Mononuclear cell (primary cell): Measurements from ENCODE around the gene UBXN10. TPM values are rescaled to one million over a fixed set of nuclear protein-coding genes. Genes with fewer than 3 reads are reported as not detected.
A peak's percentile ranks its signal among the peaks of the same experiment; 100 is the strongest.

Experiments used
- H3K27me3 ChIP-seq: 2 replicates; pipeline ENCODE4 v1.6.0; 2011; ENCODE audit warnings: low read length, control low read depth; ENCODE audit not compliant: insufficient read depth
- H3K4me1 ChIP-seq: 2 replicates; pipeline ENCODE4 v1.5.1; 2011; ENCODE audit warnings: mild to moderate bottlenecking, low read length, control low read depth; ENCODE audit not compliant: insufficient read depth
- H3K4me3 ChIP-seq: 2 replicates; pipeline ENCODE4 v1.5.1; 2011; ENCODE audit warnings: mild to moderate bottlenecking, low read length, moderate library complexity
- H3K9me3 ChIP-seq: 2 replicates; pipeline ENCODE4 v1.5.1; 2011; ENCODE audit warnings: low read depth, mild to moderate bottlenecking, control low read depth, low read length
- total RNA-seq: library from RNA; depleted of rRNA; stranded (reverse); fragments of >200 nt; gene quantifications from one replicate; pipeline ENCODE4 v1.2.3, GENCODE V29; 2012

Gene UBXN10, protein sequence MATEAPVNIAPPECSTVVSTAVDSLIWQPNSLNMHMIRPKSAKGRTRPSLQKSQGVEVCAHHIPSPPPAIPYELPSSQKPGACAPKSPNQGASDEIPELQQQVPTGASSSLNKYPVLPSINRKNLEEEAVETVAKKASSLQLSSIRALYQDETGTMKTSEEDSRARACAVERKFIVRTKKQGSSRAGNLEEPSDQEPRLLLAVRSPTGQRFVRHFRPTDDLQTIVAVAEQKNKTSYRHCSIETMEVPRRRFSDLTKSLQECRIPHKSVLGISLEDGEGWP
- total RNA-seq = 0.52 TPM

DNA sequence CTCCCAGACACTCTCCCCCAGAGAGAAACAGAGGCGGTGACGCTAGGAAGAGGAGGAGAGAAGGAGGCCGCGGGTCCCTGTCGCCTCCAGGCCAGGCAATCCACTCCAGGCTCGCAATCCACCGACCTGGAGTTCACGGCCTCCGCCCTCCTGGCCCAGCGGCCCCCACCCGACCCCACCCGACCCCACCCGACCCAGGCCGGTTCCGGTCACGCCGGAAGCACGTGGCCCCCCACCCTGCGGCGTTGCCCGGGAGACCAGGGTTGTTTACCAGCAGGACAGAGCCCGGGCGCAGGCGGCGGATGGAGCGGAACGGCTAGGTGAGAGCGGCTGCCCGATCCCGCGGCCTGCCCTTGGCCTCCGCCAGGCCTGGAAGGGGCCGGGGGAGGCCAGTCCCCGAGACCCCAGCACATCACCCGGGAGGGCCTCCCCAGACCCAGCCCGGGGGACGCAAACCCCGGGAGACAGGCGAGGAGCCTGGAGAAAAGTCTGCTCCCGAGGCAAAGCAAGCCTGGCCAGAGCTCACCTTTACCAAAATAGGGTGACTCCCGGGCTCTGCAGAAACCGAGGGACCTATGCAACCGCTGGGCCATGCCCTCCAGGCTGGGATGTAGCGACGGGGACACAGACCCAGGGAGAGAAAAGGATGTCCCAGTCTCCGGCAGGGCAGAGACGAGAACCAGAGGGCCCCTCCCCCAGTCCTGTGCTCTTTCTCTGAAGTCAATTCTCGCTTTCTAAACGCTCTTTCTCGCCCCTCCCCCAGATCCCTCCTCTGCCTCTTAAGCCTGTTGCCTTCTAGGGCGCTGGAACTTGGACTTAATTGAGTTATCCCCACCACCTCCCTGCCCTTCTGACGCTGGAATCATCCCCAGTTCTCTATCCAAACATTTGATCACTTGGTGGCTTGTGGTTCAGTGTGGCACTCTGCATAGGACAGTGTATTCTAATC lies at the start of gene UBXN10, which contains the start of gene PLA2G2C:
Gene UBXN10, plus strand, starts transcription at position 263 of the 949 bp plus-strand sequence. CDS start 4,466 bp downstream, outside the sequence.
Gene PLA2G2C, minus strand, starts transcription at position 685 of the 949 bp plus-strand sequence. CDS start 9,155 bp downstream, outside the sequence.
- Histone ChIP-seq H3K4me3 (peak within 1 kb of the TSS; percentile 32), H3K27me3 (peaks cover 10% of the 10 kb centered on the region), H3K4me1 (peaks cover 37% of the 10 kb centered on the region), H3K9me3 (no peaks in the 10 kb centered on the region)

DNA sequence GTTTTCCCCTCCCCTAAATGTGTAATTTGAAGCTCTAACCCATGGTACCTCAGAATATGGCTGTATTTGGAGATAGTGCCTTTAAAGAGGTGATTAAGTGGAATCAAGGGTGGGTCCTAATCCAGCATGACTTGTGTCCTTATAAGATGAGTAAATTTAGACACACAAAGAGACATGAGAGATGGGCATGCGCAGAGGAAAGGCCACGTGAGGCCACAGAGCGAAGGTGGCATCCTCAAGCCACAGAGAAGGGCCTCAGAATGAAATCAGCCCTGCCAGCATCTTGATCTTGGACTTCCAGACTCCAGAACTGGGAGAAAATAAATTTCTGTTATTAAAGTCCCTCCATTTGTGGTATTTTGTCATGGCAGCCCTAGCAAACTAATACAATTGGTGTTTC lies 49.6 kb upstream of the UBXN10 start:
- no peaks in the 10 kb centered on the region for H3K9me3 ChIP-seq
- H3K27me3 ChIP-seq = no peaks in the 10 kb centered on the region
- no peaks in the 10 kb centered on the region for H3K4me1 ChIP-seq
- H3K4me3 ChIP-seq = no peak overlapping the region

DNA sequence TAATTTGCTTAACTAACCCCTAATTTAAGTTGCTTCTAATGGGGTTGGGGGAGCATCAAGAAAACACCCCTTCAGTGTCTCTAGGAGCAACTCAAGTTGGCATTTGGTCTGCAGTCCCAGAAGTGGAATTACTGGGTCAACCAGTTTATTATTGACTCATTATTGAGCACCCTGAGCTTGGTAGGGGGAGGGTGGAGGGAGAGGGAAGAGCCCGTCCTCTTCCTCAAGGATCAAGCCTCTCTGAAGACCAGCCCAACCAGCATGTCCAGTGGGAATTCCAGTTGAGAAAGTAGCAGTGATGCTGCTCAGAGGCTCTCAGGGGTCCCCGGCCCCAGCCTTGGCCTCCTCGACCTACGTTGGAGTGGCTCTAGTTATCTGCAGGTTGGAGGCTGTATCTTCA lies 48.8 kb upstream of the UBXN10 start:
- H3K4me1 ChIP-seq = no peaks in the 10 kb centered on the region
- no peak overlapping the region for H3K4me3 ChIP-seq
- no peaks in the 10 kb centered on the region for H3K9me3 ChIP-seq
- H3K27me3 ChIP-seq = no peaks in the 10 kb centered on the region

DNA sequence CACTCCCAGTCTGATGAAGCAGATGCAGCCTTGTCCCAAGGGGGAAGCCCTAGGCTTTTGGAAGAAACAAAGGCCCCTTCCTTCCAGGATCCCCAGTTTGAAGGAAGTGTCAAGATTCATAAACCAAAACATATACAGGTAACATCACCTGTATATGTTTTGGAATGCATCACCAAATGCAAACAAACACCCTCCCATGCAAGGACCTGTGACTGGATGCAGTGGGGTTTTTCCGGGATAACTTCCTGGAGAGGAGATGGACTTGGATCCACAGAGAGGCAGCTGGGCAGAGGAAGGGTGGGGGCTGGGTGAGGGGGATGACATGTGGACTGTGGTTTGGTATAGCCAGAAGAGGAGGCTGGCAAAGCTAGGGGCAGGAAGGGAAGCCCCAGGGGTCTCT lies 48.3 kb upstream of the UBXN10 start:
- Histone ChIP-seq H3K4me3 (no peak overlapping the region), H3K27me3 (no peaks in the 10 kb centered on the region), H3K4me1 (no peaks in the 10 kb centered on the region), H3K9me3 (no peaks in the 10 kb centered on the region)

DNA sequence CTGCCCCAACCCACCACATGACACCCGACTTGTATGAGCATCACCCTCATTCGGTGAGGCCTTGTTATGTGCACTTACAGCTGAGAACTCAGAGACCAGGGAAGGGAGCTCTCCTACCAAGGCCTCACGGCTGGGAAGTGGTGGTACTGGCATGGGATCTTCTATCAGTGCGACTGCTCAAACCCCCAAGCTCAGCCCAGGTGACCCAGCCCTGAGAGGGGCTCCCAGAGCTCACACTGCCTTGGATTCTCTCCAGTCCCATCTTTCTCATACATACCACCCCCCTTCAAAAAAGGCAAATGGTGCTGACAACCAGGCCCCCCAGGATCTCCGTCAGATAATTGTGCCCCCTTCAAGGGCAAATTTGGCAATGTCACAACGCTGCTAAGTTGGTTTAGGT lies 47.5 kb upstream of the UBXN10 start:
- H3K4me3 ChIP-seq = no peak overlapping the region
- H3K27me3 ChIP-seq = no peaks in the 10 kb centered on the region
- no peaks in the 10 kb centered on the region for H3K9me3 ChIP-seq
- no peaks in the 10 kb centered on the region for H3K4me1 ChIP-seq

DNA sequence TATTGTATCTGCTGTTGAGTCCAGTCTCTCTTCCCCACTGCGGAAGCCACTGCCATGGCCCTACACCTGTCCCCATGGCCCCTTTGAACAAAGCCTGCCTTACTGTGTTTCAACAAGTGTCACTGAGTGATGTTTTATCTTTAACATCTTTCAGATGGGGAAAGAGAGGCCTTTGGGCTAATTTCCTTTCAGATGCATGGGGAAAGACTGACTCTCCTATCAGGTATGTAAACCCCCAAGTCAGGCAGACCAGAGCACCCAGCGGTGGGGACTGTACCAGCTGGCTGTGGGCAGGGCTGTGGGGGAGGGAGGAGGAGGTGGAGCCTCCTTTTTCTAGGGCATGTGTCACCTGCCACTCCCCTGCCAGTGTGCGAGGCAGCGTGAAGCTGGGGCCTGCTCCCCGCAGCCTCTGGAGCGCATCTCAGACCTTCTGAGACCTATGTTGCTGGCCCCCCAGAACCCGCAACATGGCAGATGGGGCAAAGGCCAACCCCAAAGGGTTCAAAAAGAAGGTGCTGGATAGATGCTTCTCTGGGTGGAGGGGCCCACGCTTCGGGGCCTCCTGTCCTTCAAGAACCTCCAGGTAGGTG lies 46.8 kb upstream of the UBXN10 start, which contains the start of gene PLA2G2F:
Gene PLA2G2F, plus strand, starts transcription at position 363 of the 590 bp plus-strand sequence. Its CDS starts 105 bp downstream, at position 468.
- no peaks in the 10 kb centered on the region for H3K9me3 ChIP-seq
- H3K4me1 ChIP-seq = no peaks in the 10 kb centered on the region
- no peaks in the 10 kb centered on the region for H3K27me3 ChIP-seq
- H3K4me3 ChIP-seq = no peak within 1 kb of the TSS

DNA sequence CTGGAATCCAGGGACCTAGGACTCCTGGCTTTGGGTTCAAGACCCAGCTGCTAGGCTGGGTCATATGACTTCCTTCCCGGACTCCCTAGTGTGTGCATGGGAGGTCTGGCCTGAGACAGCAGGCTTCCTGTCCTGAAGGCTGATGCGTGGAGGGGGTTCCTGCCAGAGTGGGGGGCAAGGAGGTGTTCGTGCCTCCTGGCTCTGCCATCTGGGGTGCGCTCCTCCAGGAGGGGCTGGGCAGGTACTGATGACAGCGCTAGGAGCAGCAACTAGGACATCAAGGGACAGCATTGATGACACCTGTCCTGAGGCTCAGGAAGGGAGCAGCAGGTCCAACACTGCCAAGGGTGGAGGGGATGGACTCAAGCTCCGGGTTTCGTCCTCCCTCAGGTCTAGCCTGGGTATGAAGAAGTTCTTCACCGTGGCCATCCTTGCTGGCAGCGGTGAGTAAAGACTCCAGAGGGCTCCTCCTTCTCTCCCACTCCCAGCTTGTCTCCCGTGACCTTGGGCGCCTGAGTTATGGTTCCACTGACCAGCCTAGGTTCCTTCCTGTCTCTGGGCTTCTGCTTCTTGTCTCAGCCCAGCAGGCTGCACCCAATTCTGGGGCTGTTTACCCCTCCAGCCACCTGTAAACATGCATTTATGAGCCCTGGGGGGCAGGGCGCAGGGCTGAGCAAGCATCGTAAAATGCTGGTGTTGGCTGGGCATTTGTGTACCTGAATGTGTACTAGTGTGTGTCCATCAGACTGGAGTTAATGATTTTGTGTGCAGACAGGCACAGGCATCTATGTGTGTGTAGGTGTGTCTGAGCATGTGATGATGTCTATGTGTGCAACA lies 45.9 kb upstream of the UBXN10 start:
- Histone ChIP-seq H3K4me1 (no peaks in the 10 kb centered on the region), H3K9me3 (no peaks in the 10 kb centered on the region), H3K27me3 (no peaks in the 10 kb centered on the region), H3K4me3 (no peak overlapping the region)

DNA sequence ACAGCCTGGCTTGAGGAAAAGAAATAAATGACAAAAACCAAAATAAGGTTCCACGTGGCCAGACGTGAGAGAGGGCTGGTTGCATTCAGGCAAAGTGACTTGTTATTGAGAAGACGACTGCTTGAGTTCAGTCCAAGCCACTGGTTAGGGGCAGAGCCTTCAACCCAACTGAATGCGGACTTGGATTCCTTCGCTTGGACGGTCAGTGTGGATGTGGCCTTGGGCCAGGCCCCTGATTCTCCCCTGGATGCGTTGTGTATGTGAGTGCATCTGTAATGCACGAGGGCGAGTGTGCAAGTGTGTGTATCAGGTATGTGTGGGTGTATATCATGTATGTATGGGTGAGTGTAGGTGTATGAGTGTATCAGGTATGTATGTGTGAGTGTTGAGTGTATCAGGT lies 44.9 kb upstream of the UBXN10 start:
- H3K4me1 ChIP-seq = no peaks in the 10 kb centered on the region
- H3K27me3 ChIP-seq = no peaks in the 10 kb centered on the region
- no peaks in the 10 kb centered on the region for H3K9me3 ChIP-seq
- H3K4me3 ChIP-seq = no peak overlapping the region

DNA sequence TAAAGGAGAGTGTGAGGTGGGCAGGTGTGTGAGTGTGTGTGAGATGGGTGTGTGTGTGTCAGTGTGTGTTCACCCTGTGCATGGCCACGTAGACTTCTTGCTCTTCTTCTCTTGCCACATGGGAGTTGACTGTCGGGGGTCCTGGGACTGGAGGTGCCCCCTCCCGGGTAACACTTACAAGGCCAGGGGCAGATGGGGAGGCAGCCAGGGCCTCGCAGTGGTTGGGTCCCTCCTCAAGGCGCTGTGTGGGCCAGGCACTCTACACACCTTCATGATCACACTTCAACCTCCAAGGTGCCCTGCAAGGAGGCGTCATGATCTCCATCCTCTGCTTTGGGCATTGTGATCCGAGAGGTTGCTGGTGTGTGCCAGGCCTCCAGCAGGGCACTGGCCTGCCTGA lies 44.4 kb upstream of the UBXN10 start:
- no peaks in the 10 kb centered on the region for H3K27me3 ChIP-seq
- no peaks in the 10 kb centered on the region for H3K4me1 ChIP-seq
- H3K9me3 ChIP-seq = no peaks in the 10 kb centered on the region
- no peak overlapping the region for H3K4me3 ChIP-seq

DNA sequence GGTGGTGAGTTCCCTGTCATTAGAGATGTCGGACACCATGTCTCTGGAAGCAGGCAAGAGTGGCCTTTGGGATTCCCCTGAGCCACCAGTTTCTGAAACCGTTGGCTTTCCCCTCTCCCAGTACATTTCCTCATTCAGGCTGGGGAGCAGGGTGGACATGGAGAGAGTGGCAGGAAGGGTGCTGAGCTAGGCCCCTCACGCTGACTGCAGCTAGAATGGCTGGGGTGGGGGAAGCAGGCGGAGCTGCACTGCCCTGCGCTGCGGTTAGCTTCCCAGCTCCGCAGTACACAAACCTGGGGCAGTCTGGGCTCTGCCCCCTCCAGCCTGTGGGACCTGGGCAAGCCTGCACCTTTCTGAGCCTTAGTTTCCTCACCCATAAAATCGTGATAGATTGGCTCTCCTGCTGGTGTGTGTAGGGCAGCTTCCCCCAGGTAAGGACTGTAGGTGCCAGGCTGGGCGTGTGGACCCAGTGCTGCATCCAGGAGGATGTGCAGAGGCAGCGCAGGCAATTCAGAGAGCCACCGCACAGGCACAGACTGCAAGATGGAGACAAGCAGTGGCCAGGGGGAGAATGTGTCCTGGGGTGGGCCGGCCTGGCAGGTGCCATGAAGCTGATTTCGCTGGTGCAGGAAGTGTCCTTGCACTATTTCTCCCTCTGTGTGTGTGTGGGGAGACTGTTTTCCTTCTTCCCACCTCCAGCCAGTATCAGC lies 43.7 kb upstream of the UBXN10 start:
- Histone ChIP-seq H3K9me3 (no peaks in the 10 kb centered on the region), H3K4me3 (no peak overlapping the region), H3K4me1 (no peaks in the 10 kb centered on the region), H3K27me3 (no peaks in the 10 kb centered on the region)

DNA sequence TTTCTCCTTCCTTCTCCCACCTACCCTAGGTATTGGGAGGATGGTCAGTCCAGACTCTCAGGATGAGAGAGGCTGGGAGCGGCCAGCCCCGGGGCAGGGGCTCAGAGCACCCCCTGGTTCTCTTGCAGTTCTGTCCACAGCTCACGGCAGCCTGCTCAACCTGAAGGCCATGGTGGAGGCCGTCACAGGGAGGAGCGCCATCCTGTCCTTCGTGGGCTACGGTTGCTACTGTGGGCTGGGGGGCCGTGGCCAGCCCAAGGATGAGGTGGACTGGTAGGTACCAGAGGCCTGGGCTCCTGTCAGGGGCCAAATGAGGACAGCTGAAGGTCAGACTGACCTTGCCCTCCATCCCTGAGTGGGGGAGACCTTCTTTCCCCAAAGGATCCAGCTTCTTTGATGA lies 42.6 kb upstream of the UBXN10 start:
- Histone ChIP-seq H3K9me3 (no peaks in the 10 kb centered on the region), H3K27me3 (no peaks in the 10 kb centered on the region), H3K4me3 (no peak overlapping the region), H3K4me1 (no peaks in the 10 kb centered on the region)

DNA sequence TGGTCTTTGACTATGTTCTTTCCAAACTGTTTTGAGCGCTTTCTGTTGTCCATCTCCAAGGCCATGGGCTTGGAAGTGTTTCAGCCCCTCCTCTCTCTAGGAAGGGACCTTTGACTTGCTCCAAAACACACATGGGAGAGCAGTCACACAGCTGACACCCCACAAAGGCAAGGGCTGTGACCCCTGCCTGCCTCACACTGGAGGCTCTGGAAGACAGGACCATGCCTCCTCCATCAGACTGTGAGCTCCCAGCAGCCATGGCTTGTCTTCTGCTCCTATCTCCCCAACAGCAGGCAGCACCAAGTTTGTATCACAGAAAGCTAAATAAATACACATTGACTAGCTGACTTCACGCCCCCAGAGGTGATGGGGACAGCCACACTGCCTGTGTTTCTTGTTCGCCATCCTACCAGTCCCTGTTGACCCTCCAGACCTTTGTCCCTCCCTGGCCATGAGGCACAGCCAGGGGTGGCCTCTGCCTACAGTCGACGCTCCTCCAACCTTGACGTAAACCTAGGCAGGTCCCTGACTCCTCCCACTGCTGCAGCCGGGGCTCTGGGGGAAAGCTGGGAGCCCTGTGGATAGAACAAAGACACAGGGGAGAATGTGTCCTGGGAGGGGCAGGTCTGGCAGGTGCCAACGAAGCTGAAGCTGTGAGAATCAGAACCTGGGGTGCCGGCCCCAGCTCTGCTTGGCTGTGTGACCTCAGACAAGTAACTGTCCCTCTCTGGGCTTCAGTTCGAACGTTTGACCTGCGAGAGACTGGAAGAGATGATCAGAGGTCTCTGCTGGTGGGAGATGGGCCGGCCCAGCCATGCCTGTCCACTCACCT lies 41.9 kb upstream of the UBXN10 start:
- Histone ChIP-seq H3K9me3 (no peaks in the 10 kb centered on the region), H3K4me3 (no peak overlapping the region), H3K27me3 (no peaks in the 10 kb centered on the region), H3K4me1 (no peaks in the 10 kb centered on the region)

DNA sequence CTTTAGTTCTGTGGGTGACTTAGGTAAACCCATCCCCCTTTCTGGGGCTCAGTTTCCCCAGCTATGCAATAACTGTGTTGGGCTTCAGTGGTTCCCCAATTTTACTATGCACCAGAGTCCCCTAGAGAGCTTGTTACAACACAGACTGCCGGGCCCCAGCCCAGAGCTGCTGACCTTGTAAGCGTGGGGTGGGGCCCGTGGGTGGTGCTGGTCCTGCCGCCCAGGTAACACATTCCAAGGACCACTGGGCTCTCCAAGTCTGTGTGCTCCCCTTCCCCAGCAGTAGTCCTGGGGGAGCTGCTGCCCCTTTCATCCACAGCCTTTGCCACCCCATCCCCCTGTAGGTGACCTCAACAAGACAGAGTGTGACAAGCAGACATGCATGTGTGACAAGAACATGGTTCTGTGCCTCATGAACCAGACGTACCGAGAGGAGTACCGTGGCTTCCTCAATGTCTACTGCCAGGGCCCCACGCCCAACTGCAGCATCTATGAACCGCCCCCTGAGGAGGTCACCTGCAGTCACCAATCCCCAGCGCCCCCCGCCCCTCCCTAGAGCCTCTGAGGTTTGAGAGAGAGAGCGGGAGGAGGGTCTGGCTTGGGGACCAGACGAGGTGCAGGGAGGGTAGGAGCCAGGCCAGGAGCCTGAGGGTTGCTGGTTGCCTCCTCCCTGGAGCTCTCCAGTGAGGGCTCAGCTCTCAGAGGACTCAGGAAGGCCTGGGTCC lies 37.9 kb upstream of the UBXN10 start:
- H3K4me1 ChIP-seq = peaks cover 10% of the 10 kb centered on the region
- H3K9me3 ChIP-seq = no peaks in the 10 kb centered on the region
- no peaks in the 10 kb centered on the region for H3K27me3 ChIP-seq
- no peak overlapping the region for H3K4me3 ChIP-seq
